22Rv1 (cell line): ENCODE results near the gene PIAS4.

Experiments
- H3K27ac ChIP-seq: fragments of 450-650 bp; 2 replicates; pipeline ENCODE4 v1.5.1; 2017
- CTCF ChIP-seq: fragments of 450-650 bp; IDR thresholded peaks from 2 replicates; pipeline ENCODE4 v1.5.1; 2017; ENCODE audit warnings: mild to moderate bottlenecking
- ZFX ChIP-seq: fragments of 450-650 bp; IDR thresholded peaks from 2 replicates; pipeline ENCODE4 v1.6.1; 2017; ENCODE audit warnings: antibody characterized with exemption, borderline replicate concordance

Gene PIAS4

GRCh38 chr19:3975144-3975543 is 32.4 kb upstream of the PIAS4 start:
- TF ChIP-seq ZFX, result no peak
- no peak for TF ChIP-seq CTCF
- H3K27ac ChIP-seq, result 0 out of 2 replicates have a peak overlapping the region, but pooled peaks have one; percentile 12

- 0 out of 2 replicates have a peak overlapping the region, but pooled peaks have one; percentile 12 for H3K27ac ChIP-seq
- TF ChIP-seq ZFX (no peak), CTCF (no peak)
Observed at GRCh38 chr19:3975637-3976087, 31.9 kb upstream of the PIAS4 start.

GRCh38 chr19:3976495-3977241 is 30.9 kb upstream of the PIAS4 start:
- H3K27ac ChIP-seq, result 0 out of 2 replicates have a peak overlapping the region, but pooled peaks have one; percentile 4
- TF ChIP-seq CTCF (no peak), ZFX (no peak)

GRCh38 chr19:3977242-3978143 is 30.0 kb upstream of the PIAS4 start:
- peak overlapping the region; percentile 15; the same call in 1 of the 2 replicates for H3K27ac ChIP-seq
- TF ChIP-seq ZFX (no peak), CTCF (no peak)

GRCh38 chr19:3978145-3978544 is 29.4 kb upstream of the PIAS4 start:
- TF ChIP-seq CTCF (no peak), ZFX (no peak)
- H3K27ac ChIP-seq, result peak overlapping the region; percentile 15; the same call in 1 of the 2 replicates

- TF ChIP-seq ZFX, result no peak
- no peak for TF ChIP-seq CTCF
- H3K27ac ChIP-seq, result 0 out of 2 replicates have a peak overlapping the region, but pooled peaks have one; percentile 15
Observed at GRCh38 chr19:3979289-3979673, 28.3 kb upstream of the PIAS4 start.
